ENCODE measurements around the gene BTC.
"Not testable (repeated sequence)": the region's sequence is repeated elsewhere in the genome, so short reads cannot be mapped to it uniquely, and the experiment has no call there.

Gene BTC

GRCh38 chr4:74714611-74715130 lies 79.7 kb downstream of the BTC start:
- POLR2A ChIA-PET, result no interaction called here
- CTCF ChIA-PET, result no interaction called here
- no peak for TF ChIP-seq FOXK2 (IDR thresholded peaks at IDR 0.05)
- no peak for TF ChIP-seq LEF1 (IDR thresholded peaks at IDR 0.05; ENCODE audit: borderline replicate concordance)
- no peak for TF ChIP-seq SP1 (IDR thresholded peaks at IDR 0.05)
- TF ChIP-seq FOXA1 (IDR thresholded peaks at IDR 0.05), result no peak
- TF ChIP-seq ARNT (IDR thresholded peaks at IDR 0.05), result no peak
- TF ChIP-seq BHLHE40 (IDR thresholded peaks at IDR 0.05; ENCODE audit: borderline replicate concordance), result no peak
- no peak for TF ChIP-seq FOXM1 (IDR thresholded peaks at IDR 0.05; ENCODE audit: borderline replicate concordance)
- no peak for TF ChIP-seq PKNOX1 (IDR thresholded peaks at IDR 0.05)
- no peak for TF ChIP-seq TARDBP (IDR thresholded peaks at IDR 0.05)
- TF ChIP-seq L3MBTL2 (conservative IDR thresholded peaks at IDR 0.05), result no peak
- TF ChIP-seq ZNF384 (IDR thresholded peaks at IDR 0.05), result no peak
- TF ChIP-seq NFRKB (IDR thresholded peaks at IDR 0.05), result no peak
- DNase-seq (ENCODE audit: extremely low spot score), result no peak

- POLR2A ChIA-PET; DNase-seq (ENCODE audit: extremely low spot score); CTCF ChIA-PET: not testable (repeated sequence)
These were observed 86.2 kb downstream of the BTC start for GRCh38 chr4:74708135-74708534.

All from HEK293T (cell line).